C4-2B (cell line): ENCODE measurements around the gene SCN2A.

Experiments used
- ZFX ChIP-seq: fragments of 450-650 bp; IDR thresholded peaks from 2 replicates; pipeline ENCODE4 v1.6.1; 2017
- TF ChIP-seq, protein P1 (sequence below): fragments of 450-650 bp; conservative IDR thresholded peaks from 2 replicates; pipeline ENCODE4 v1.5.1; 2017; ENCODE audit warnings: mild to moderate bottlenecking

DNA sequence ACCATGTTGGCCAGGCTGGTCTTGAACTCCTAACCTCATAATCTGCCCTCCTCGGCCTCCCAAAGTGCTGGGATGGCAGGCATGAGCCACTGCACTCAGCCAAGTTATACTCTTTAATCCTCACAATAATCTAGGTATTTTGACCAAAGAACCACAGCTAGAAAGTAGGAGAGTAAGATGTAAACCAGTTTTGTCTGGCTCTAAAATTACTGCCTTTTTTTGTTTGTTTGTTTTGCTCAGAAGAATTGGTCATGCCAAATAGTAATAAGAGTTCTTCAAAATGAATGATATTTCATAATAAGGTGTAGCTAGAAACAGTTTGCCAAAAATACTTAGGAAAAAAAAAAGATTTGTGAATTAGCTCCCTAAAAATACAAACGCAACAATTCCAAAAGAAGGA is 36.7 kb downstream of the SCN2A start:
- TF ChIP-seq, protein P1, sequence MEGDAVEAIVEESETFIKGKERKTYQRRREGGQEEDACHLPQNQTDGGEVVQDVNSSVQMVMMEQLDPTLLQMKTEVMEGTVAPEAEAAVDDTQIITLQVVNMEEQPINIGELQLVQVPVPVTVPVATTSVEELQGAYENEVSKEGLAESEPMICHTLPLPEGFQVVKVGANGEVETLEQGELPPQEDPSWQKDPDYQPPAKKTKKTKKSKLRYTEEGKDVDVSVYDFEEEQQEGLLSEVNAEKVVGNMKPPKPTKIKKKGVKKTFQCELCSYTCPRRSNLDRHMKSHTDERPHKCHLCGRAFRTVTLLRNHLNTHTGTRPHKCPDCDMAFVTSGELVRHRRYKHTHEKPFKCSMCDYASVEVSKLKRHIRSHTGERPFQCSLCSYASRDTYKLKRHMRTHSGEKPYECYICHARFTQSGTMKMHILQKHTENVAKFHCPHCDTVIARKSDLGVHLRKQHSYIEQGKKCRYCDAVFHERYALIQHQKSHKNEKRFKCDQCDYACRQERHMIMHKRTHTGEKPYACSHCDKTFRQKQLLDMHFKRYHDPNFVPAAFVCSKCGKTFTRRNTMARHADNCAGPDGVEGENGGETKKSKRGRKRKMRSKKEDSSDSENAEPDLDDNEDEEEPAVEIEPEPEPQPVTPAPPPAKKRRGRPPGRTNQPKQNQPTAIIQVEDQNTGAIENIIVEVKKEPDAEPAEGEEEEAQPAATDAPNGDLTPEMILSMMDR = no peak
- no peak for TF ChIP-seq ZFX
